H1 (cell line): ENCODE measurements around the gene SLC6A7. TPM values are rescaled to one million over a fixed set of nuclear protein-coding genes. Genes with fewer than 3 reads are reported as not detected.

ENCODE experiments used
- BCL11A ChIP-seq, 2 experiments: IDR thresholded peaks; one replicate each; pipeline ENCODE4 v1.6.1; 2011; ENCODE audit warnings: low read depth in 2 of 2, low read length in 2 of 2, mild to moderate bottlenecking in 2 of 2
- GABPA ChIP-seq: IDR thresholded peaks from 2 replicates; pipeline ENCODE4 v1.6.1; 2011; ENCODE audit warnings: mild to moderate bottlenecking, low read length, moderate library complexity, borderline replicate concordance; ENCODE audit not compliant: insufficient read depth
- GTF2F1 ChIP-seq: IDR thresholded peaks from 2 replicates; pipeline ENCODE4 v1.6.1; 2012; ENCODE audit warnings: low read depth, low read length, improper control_type of control experiment, borderline replicate concordance
- KDM4A ChIP-seq: IDR thresholded peaks from one replicate; pipeline ENCODE4 v1.7.1; 2012; ENCODE audit warnings: low read depth, mild to moderate bottlenecking, moderate library complexity, low read length, inconsistent platforms; ENCODE audit not compliant: severe bottlenecking
- polyA plus RNA-seq, 7 experiments: library from polyadenylated mRNA; depleted of rRNA in 3 of 7; stranded (reverse) in 5 of 7; unstranded in 2 of 7; fragments of >200 nt in 5 of 7; fragments of 200-250 nt in 2 of 7; gene quantifications; 1 replicate in 5 of 7; 2 replicates in 1 of 7; 4 replicates in 1 of 7; pipeline versions ENCODE4 v1.2.1 to v1.2.3, GENCODE V29; 2011 to 2013; ENCODE audit warnings: missing spikeins in 2 of 7, mixed read lengths in 2 of 7
- total RNA-seq: library from RNA; stranded (reverse); fragmentation: NEBNext Ultra II Directional; extraction: Animal tissue kit (Norgen Biotek cat#: 25700); gene quantifications from 2 replicates; pipeline ENCODE4 v1.2.1, GENCODE V29; 2021
- TF ChIP-seq, protein P1 (sequence below): IDR thresholded peaks from 2 replicates; pipeline ENCODE4 v1.6.1; 2011; ENCODE audit warnings: low read length, improper control_type of control experiment

The SLC6A7 gene
- total and polyA plus RNA-seq, 2 of the 8 experiments (the other 6 are each of a cell fraction or from before 2014, with no cell fraction given) = 0.07 to 0.12 TPM

GRCh38 chr5:150217038-150217437 lies 27.2 kb downstream of the SLC6A7 start (continued):
- no peak for TF ChIP-seq GABPA
- TF ChIP-seq KDM4A = no peak
- TF ChIP-seq, protein P1, sequence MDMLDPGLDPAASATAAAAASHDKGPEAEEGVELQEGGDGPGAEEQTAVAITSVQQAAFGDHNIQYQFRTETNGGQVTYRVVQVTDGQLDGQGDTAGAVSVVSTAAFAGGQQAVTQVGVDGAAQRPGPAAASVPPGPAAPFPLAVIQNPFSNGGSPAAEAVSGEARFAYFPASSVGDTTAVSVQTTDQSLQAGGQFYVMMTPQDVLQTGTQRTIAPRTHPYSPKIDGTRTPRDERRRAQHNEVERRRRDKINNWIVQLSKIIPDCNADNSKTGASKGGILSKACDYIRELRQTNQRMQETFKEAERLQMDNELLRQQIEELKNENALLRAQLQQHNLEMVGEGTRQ = no peak
- TF ChIP-seq GTF2F1 = no peak
- no peak for TF ChIP-seq BCL11A (IDR thresholded peaks at IDR 0.05; ENCODE audit: low read depth in 2 of 2, low read length in 2 of 2)
